ENCODE data around the gene PDZD8.

- TF ChIP-seq EZH2 (IDR thresholded peaks at IDR 0.05; ENCODE audit: borderline replicate concordance, low read length) (no peak), CTCF (IDR thresholded peaks at IDR 0.05; ENCODE audit: low read length) (no peak)
Measured at GRCh38 chr10:117411479-117412399, 36.5 kb upstream of the PDZD8 start.

Measured in OCI-LY1 (cell line).